NCI-H2107 treated with DMSO at 0.1 percent for 48 hours (cell line): ENCODE results near the gene ERVFRD-1.
"Not testable (repeated sequence)": the region's sequence is repeated elsewhere in the genome, so short reads cannot be mapped to it uniquely, and the experiment has no call there.

Source experiments
- DNase-seq: peaks from one replicate; lab custom pipeline; 2025; ENCODE audit not compliant: unreplicated experiment; lab: John Stamatoyannopoulos, UW

Gene ERVFRD-1

DNA sequence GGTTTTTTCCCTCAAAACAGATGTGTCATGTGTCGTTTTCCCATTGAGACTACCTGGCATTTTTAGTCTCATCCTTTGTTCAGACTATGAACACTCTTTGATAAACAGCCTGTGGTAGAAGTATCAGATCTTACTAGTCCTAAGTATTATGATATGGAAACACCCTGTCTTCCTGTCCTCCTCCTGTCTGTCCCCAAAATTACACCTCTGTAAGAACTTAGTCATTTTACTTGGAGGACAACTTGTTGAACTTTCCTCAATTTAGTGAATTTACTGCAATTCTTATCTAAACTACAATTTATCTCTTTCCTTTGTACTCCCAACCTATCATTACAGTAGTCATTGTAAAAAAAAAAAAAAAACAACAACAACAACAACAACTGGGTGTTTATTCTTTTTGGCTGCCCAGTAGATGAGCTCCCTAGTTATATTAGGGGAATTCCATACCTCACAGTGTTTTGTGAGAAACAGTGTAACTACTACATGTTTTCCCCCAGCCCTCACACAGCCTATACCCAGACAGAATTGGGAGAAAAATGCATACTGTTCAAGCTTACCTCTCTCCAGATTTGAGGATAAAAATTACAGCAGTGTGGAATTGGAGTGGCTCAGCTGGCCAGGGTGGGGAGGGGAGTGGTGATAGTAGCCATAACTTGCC is 18.5 kb upstream of the ERVFRD-1 start:
- DNase-seq = no peak

GRCh38 chr6:11128608-11129007 is 17.1 kb upstream of the ERVFRD-1 start:
- DNase-seq = no peak

GRCh38 chr6:11126876-11127275 is 15.4 kb upstream of the ERVFRD-1 start:
- DNase-seq = no peak

DNA sequence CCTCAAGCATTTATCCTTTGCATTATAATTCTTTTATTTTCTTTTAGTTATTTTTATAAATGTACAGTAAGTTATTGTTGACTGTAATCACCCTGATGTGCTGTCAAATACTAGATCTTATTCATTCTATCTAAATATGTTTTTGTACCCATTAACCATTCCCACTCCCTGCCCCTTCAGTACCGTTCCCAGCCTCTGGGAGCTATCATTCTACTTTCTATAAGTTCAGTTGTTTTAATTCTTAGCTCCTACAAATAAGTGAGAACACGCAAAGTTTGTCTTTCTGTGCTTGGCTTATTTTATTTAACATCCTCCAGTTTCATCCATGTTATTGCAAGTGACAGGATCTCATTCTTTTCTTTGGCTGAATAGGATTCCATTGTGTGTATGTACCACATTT is 12.5 kb upstream of the ERVFRD-1 start:
- DNase-seq = no peak

GRCh38 chr6:11122380-11122779 is 10.9 kb upstream of the ERVFRD-1 start:
- no peak for DNase-seq

DNA sequence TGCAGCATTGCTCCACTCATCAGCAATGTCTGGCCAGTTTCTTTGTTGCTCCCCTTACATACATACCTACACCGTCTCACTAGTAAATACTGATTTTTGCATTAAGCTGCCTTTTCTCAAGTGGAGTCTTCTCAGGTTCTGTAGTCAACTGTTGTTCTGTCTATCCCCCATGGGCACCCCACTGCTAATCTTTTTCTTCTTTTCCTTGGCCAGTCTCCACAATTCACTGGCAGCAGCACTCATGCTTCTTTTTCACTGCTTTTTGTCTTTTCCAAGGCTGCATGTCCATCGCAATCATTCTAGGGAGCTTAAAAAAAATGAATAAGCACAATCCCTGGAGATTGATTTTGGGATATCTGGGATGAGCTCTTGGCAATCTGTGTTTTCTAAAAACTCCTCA is 10.3 kb upstream of the ERVFRD-1 start:
- no peak for DNase-seq

GRCh38 chr6:11120271-11121005 is 8.9 kb upstream of the ERVFRD-1 start:
- DNase-seq = peak; percentile 24

DNA sequence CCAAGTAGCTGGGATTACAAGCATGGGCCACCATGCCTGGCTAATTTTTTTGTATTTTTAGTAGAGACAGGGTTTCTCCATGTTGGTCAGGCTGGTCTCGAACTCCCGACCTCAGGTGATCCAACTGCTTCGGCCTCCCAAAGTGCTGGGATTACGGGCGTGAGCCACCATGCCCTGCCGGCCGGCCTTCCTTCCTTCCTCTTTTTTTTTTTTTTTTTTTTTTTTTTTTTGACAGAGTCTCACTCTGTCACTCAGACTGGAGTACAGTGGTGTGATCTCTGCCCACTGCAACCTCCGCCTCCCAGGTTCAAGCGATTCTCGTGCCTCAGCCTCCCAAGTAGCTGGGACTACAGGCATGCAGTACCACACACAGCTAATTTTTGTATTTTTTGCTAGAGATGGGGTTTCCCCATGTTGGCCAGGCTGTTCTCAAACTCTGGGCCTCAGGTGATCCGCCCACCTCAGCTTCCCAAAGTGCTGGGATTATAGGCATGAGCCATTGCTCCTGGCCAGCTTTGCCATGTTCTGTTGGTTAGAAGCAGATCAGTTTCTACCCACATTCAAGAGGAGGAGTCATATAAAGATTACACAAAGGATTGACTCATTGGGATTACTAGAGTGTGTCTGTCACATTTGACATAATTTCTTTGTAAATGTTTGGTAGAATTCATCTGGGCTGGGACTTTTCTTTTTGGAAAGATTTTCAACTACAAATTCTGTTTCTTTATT is 4.4 kb upstream of the ERVFRD-1 start:
- not testable (repeated sequence) for DNase-seq

DNA sequence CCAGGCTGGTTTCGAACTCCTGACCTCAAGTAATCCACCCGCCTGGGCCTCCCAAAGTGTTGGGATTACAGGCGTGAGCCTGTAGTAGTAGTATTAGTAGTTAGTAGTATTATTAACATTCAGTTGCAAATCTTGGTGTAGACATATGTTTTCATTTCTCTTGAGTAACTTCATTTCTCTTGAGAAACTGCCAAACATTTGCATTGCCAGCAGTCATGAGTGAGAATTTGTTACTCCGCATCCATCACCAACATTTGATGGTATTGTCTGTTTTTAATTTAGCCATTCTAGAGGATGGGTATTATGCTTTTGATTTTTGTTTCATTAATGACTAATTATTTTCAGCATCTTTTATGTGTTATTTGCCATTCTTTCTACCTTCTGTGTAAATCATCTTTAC is 1.5 kb upstream of the ERVFRD-1 start:
- DNase-seq = no peak

DNA sequence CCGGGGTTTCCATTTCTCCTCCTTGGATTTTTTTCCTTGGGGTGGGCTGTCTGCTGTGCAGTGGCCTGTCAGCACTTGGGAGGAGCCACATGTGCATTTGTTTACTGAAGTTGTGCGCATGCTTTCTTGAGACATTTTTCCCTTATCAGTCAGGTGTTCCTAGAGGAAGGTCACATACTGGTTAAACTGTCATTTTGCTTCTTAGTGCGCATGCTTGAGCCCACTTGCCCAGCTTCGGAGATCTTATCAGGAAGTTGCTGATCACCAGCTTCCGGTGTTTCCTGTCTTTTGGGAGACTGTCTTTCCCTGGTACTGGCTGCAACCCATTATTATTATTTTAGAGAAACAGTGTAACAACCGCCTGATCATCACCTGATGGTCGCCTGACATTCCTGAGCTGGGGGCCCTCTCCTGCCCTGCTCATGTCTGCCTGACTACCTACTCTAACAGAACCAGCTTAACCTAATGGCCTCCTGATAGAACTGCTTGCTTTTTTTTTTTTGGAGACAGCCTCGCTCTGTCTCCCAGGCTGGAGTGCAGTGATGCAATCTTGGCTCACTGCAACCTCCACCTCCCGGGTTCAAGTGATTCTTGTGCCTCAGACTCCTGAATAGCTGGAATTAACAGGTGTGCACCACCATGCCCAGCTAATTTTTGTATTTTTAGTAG is 378 bp upstream of the ERVFRD-1 start:
- no peak for DNase-seq

DNA sequence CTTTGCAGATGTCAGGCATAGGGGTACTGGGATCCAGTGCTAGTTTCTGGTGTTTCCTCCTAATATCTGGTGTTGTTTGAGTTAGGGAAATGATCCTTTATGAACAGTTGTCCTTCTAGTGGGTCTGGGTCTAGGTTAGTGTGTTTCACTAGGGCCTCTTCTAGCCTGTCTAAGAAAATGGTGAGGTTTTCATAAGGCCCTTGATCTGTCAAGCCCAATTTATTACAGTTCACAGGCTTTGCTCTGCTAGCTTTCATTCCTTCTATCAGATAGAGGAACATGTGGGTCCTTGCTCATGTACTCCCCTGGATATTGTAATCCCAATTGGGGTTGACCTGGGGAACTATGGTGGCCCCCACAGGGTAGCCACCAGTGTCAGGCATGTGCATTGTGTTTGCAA is 2.8 kb downstream of the ERVFRD-1 start:
- DNase-seq = no peak

DNA sequence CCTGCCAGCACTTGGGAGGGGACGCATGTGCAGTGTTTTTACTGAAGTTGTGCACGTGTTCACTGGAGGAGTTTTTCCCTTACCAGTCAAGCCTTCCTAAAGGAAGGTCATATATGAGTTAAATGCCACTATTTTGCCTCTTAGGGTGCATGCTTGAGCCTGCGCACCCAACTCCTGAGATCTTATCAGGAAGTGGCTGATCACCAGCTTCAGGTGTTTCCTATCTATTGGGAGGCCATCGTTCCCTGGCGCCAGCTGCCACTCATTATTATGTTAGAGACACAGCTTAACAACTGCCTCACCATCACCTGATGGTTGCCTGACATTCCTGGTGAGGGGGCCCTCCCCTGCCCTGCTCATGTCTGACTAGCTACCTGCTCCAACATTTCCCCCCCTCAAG is 8.5 kb downstream of the ERVFRD-1 start:
- no peak for DNase-seq

- no peak for DNase-seq
These were observed 10.1 kb downstream of the ERVFRD-1 start for GRCh38 chr6:11101417-11101816.

DNA sequence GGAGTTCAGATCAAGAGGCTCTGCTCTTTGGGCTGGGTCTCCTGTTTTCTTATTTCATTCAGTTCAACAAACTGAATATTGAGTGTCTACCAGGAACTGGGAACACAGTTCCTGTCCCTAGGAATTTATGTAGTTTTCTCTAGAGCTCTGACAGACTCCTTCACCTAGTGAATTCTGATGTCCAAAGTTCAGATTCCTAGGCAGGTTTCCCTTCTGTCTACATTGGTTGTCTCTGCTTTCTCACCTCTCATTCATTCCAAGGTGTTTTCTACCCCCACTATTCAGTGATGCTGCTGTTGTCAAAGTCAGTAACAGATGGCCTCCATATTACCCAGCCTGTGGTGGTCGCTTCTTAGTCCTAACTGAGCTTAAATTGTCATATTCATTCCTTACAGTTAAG is 13.5 kb downstream of the ERVFRD-1 start:
- DNase-seq = no peak

DNA sequence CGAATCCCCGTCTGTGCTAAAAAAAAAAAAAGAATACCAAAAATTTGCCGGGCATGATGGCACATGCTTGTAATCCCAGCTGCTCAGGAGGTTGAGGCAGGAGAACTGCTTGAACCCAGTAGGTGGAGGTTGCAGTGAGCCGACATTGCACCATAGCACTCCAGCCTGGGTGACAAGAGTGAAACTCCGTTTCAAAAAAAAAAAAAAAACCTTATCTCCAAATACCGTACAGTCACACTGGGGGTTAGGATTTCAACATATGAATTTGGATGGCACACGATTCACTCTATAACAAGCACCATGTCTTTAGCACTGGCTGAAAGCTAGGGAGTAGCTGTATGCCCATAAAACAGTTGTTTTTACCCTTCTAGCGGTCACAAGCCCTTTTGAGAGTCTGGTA is 14.0 kb downstream of the ERVFRD-1 start:
- DNase-seq = no peak

DNA sequence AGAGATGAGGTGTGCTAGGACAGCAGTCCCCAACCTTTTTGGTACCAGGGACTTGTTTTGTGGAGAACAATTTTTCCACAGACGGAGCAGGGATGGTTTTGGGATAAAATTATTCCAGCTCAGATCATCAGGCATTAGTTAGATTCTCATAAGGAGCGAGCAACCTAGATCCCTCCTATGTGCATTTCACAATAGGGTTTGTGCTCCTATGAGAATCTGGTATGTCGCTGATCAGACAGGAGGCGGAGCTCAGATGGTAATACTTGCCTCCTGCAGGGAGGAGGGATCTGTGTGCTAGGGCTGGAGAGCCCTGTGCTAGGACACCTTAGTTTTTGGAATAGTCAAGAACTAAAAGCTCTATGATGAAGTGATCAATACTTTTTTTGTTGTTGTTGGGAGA is 15.4 kb downstream of the ERVFRD-1 start:
- no peak for DNase-seq

GRCh38 chr6:11094941-11095340 is 16.6 kb downstream of the ERVFRD-1 start:
- no peak for DNase-seq

GRCh38 chr6:11094411-11094851 is 17.1 kb downstream of the ERVFRD-1 start:
- DNase-seq = peak; percentile 11

DNA sequence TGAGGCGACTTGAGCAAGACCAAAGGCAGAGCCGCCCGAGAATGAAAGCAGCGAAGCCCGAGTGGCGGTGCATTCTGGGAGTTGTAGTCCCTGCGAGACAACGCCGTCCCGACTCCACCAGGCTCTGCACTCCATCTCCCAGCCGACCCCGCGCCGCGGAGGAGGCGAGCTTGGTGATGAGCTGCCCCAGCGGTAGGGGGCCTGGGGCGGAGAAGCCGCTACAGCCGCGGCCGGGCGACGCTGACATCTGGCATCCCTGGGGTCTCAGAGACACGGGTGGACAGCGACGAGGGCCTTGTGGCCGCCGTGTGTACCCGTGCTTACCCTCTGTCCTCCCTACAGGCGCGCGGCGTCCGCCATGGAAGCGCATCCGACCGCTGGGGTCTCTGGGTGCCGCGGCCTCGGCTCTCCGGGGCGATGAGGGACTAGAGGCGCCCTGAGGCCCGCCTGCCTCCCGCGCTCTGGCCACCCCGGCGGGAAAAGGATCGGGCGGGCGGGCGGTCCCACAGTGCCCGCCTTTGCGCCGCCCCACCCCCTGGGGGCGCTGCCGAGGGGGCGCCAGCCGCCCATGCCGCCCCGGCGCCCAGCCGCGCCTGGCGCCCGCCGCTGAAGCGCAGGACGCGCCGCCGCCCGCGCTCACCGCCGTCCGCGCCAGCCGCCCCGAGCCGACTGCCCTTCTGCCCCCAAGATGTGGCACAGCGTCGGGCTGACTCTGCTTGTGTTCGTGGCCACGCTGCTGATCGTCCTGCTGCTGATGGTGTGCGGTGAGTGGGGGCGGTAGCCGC is 17.7 kb downstream of the ERVFRD-1 start, which contains the start of gene SMIM13:
Gene SMIM13 (plus strand): TSS at position 209 of the 785 bp plus-strand sequence. CDS start 480 bp downstream, at position 689.
- peak; percentile 83 for DNase-seq

DNA sequence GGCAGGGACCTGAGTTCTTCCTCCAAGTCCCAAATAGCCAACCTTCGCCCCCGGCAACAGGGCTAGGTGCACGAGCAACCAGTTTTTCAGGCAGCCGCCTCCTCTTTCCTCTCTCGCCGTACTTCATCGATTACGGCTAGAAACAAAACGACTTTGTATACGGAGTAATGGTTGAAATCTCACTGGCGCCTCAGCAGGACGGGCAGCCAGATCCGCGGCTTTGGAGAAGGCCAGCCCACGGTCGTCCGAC is 18.2 kb downstream of the ERVFRD-1 start:
- DNase-seq = no peak
